Liver (tissue), 9 donors: ENCODE results near the gene GNB1L. TPM values are rescaled to one million over a fixed set of nuclear protein-coding genes. Genes with fewer than 3 reads are reported as not detected.

ENCODE experiments used
- DNase-seq: peaks from one replicate; pipeline ENCODE4 v3.0.0-alpha.2; 2017; ENCODE audit warnings: low spot score
- H3K27ac ChIP-seq, 2 donors: one replicate each; pipeline ENCODE4 v1.7.0; 2013; ENCODE audit warnings: inconsistent platforms in 2 of 2, low read length in 2 of 2, control low read depth in 1 of 2, low read depth in 1 of 2, mild to moderate bottlenecking in 1 of 2
- H3K27me3 ChIP-seq, 4 donors: one replicate each; pipeline versions ENCODE4 v1.6.1 to v1.7.0; 2013; ENCODE audit warnings: low read length in 3 of 4, inconsistent platforms in 1 of 4, mild to moderate bottlenecking in 1 of 4, moderate library complexity in 1 of 4; ENCODE audit not compliant: control insufficient read depth in 4 of 4, insufficient read depth in 4 of 4
- H3K36me3 ChIP-seq, 4 donors: one replicate each; pipeline versions ENCODE4 v1.6.1 to v1.7.0; 2013; ENCODE audit warnings: low read length in 3 of 4, mild to moderate bottlenecking in 3 of 4, low read depth in 1 of 4, moderate library complexity in 1 of 4; ENCODE audit not compliant: control insufficient read depth in 4 of 4, insufficient read depth in 3 of 4
- H3K4me1 ChIP-seq, 4 donors: one replicate each; pipeline versions ENCODE4 v1.6.1 to v1.7.0; 2013; ENCODE audit warnings: low read length in 3 of 4, mild to moderate bottlenecking in 3 of 4, moderate library complexity in 1 of 4; ENCODE audit not compliant: control insufficient read depth in 4 of 4, insufficient read depth in 4 of 4
- H3K4me3 ChIP-seq, 3 donors: one replicate each; pipeline versions ENCODE4 v1.6.1 to v1.7.0; 2013; ENCODE audit warnings: low read length in 3 of 3, control low read depth in 1 of 3, low read depth in 1 of 3, mild to moderate bottlenecking in 1 of 3
- H3K9ac ChIP-seq, 2 donors: one replicate each; pipeline ENCODE4 v1.7.0; 2013; ENCODE audit warnings: low read length in 2 of 2, mild to moderate bottlenecking in 2 of 2, moderate library complexity in 2 of 2, control low read depth in 1 of 2, low read depth in 1 of 2
- H3K9me3 ChIP-seq, 4 donors: one replicate each; pipeline versions ENCODE4 v1.6.1 to v1.7.0; 2013; ENCODE audit warnings: low read length in 3 of 4; ENCODE audit not compliant: control insufficient read depth in 4 of 4
- EGR1 ChIP-seq, 2 donors: IDR thresholded peaks; 2 replicates each; pipeline ENCODE4 v1.6.1; 2016 to 2018; ENCODE audit warnings: antibody characterized with exemption in 2 of 2, low read depth in 2 of 2
- FOXA1 ChIP-seq: IDR thresholded peaks from 2 replicates; pipeline ENCODE4 v1.6.1; 2016; ENCODE audit warnings: antibody characterized with exemption
- FOXA2 ChIP-seq: IDR thresholded peaks from 2 replicates; pipeline ENCODE4 v1.6.1; 2016; ENCODE audit warnings: antibody characterized with exemption
- GABPA ChIP-seq, 2 donors: IDR thresholded peaks in 1 of 2; conservative IDR thresholded peaks in 1 of 2; 2 replicates each; pipeline ENCODE4 v1.6.1; 2016; ENCODE audit warnings: antibody characterized with exemption in 2 of 2, mild to moderate bottlenecking in 1 of 2, moderate library complexity in 1 of 2
- HNF4A ChIP-seq, 2 donors: conservative IDR thresholded peaks; 2 replicates each; pipeline ENCODE4 v1.6.1; 2016; ENCODE audit warnings: antibody characterized with exemption in 2 of 2, mild to moderate bottlenecking in 2 of 2
- HNF4G ChIP-seq: IDR thresholded peaks from 2 replicates; pipeline ENCODE4 v1.6.1; 2016; ENCODE audit warnings: antibody characterized with exemption
- JUND ChIP-seq, 2 donors: IDR thresholded peaks; 2 replicates each; pipeline ENCODE4 v1.6.1; 2016; ENCODE audit warnings: antibody characterized with exemption in 2 of 2
- NR2F2 ChIP-seq: IDR thresholded peaks from 2 replicates; pipeline ENCODE4 v1.6.1; 2016; ENCODE audit warnings: antibody characterized with exemption
- RAD21 ChIP-seq, 2 donors: IDR thresholded peaks; 2 replicates each; pipeline ENCODE4 v1.6.1; 2016; ENCODE audit warnings: antibody characterized with exemption in 2 of 2, mild to moderate bottlenecking in 2 of 2
- RXRA ChIP-seq, 2 donors: IDR thresholded peaks; 2 replicates each; pipeline ENCODE4 v1.6.1; 2017 to 2018; ENCODE audit warnings: antibody characterized with exemption in 2 of 2, mild to moderate bottlenecking in 1 of 2
- SP1 ChIP-seq: IDR thresholded peaks from 2 replicates; pipeline ENCODE4 v1.6.1; 2018; ENCODE audit warnings: antibody characterized with exemption, mild to moderate bottlenecking
- TAF1 ChIP-seq: conservative IDR thresholded peaks from 2 replicates; pipeline ENCODE4 v1.6.1; 2016; ENCODE audit warnings: antibody characterized with exemption, mild to moderate bottlenecking
- YY1 ChIP-seq: IDR thresholded peaks from 2 replicates; pipeline ENCODE4 v1.6.1; 2016; ENCODE audit warnings: antibody characterized with exemption, mild to moderate bottlenecking
- WGBS: extraction: QIAGEN DNeasy Blood & Tissue Kit; methylation state at CpG from one replicate; pipeline ENCODE4 v1.1.7; 2013; 5-methylcytosine and 5-hydroxymethylcytosine counted together
- polyA plus RNA-seq, 2 donors: library from polyadenylated mRNA; stranded (reverse) in 1 of 2; unstranded in 1 of 2; fragments of 200-250 nt in 1 of 2; fragments of >200 nt in 1 of 2; fragmentation: Nextera tagmentation in 1 of 2; extraction: Ambion mirVana in 1 of 2; gene quantifications; one replicate each; pipeline versions ENCODE4 v1.2.1 to v1.2.3, GENCODE V29; 2013 to 2015
- total RNA-seq, 2 donors: library from RNA; depleted of rRNA; stranded (reverse); fragments of >200 nt; gene quantifications; one replicate each; pipeline ENCODE4 v1.2.3, GENCODE V29; 2014
- TF ChIP-seq, protein P1 (sequence below): IDR thresholded peaks from 2 replicates; pipeline ENCODE4 v1.6.1; 2016; ENCODE audit warnings: antibody characterized with exemption
- TF ChIP-seq, protein P2 (sequence below): IDR thresholded peaks from 2 replicates; pipeline ENCODE4 v1.6.1; 2016; ENCODE audit warnings: antibody characterized with exemption
- TF ChIP-seq, protein P3 (sequence below): IDR thresholded peaks from 2 replicates; pipeline ENCODE4 v1.6.1; 2016; ENCODE audit warnings: antibody characterized with exemption, mild to moderate bottlenecking
- TF ChIP-seq, protein P4 (sequence below): fragments of 150-350 bp; IDR thresholded peaks from 2 replicates; pipeline ENCODE4 v1.5.1; 2017; ENCODE audit warnings: improper control_type of control experiment, low read depth, low read length; ENCODE audit not compliant: missing input control
- TF ChIP-seq, protein P5 (sequence below): IDR thresholded peaks from 2 replicates; pipeline ENCODE4 v1.6.1; 2016; ENCODE audit warnings: antibody characterized with exemption
- donor health status: healthy.
- donor health status: healthy.
- donor health status: healthy.
- donor health status: healthy.
- donor health status: healthy.

Gene GNB1L
- total and polyA plus RNA-seq, 4 donors = 1.5 to 3.6 (median 1.9) TPM

DNA sequence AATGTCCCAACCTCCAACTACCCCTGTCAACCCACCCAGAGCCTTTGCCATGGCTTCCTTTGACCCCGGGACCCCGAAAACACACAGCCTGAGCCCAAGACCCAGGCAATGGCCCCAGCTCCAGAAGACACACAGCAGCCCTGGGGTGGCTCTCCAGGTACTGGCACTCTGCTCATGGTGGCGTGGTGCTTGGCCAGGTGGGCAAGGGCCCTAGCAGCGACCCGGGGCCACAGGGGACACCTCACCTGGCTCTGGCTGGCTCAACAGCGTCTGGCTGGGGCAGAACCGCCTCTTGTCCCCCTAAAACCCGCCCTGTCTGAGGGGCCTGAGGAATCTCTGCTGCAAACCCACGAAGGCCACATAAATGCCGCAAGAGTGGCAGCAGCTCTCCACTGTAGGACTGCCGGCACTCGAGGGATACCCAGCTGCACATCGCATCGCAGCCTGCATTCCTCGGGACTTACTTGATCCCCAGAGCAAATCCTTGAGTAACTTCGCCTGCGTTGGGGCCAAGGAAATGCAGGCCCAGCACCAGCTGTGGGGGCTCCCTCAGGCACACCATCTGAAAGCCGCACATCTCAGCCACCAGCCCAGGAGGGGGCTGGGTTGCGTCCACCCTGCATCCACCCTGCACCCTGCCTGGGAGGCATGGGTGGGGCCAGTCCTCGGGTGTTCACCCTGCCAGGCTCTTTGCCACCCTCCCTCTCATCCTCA is 23.1 kb upstream of the GNB1L start:
- no peaks in the 10 kb centered on the region for H3K4me1 ChIP-seq
- H3K9ac ChIP-seq = no peak overlapping the region
- no peak overlapping the region for H3K4me3 ChIP-seq
- no peak for DNase-seq
- no peaks in the 10 kb centered on the region for H3K9me3 ChIP-seq
- H3K27ac ChIP-seq = no peak overlapping the region
- no peaks in the 10 kb centered on the region for H3K27me3 ChIP-seq
- peaks cover 0 to 10% (median 3%) of the 10 kb centered on the region in 4 donors for H3K36me3 ChIP-seq
- TF ChIP-seq, protein P1, sequence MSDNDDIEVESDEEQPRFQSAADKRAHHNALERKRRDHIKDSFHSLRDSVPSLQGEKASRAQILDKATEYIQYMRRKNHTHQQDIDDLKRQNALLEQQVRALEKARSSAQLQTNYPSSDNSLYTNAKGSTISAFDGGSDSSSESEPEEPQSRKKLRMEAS = no peak
- TF ChIP-seq RXRA (IDR thresholded peaks at IDR 0.05) (no peak), TAF1 (no peak), SP1 (no peak), HNF4G (no peak), EGR1 (IDR thresholded peaks at IDR 0.05; ENCODE audit: low read depth in 2 of 2) (no peak), GABPA (IDR thresholded peaks at IDR 0.05 in 1 of 2, conservative IDR thresholded peaks at IDR 0.05 in 1 of 2) (no peak), RAD21 (IDR thresholded peaks at IDR 0.05) (no peak), FOXA2 (no peak), NR2F2 (no peak), HNF4A (conservative IDR thresholded peaks at IDR 0.05) (no peak), YY1 (no peak), JUND (IDR thresholded peaks at IDR 0.05) (no peak), FOXA1 (no peak)
- TF ChIP-seq, protein P2, sequence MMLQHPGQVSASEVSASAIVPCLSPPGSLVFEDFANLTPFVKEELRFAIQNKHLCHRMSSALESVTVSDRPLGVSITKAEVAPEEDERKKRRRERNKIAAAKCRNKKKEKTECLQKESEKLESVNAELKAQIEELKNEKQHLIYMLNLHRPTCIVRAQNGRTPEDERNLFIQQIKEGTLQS = no peak
- TF ChIP-seq, protein P3, sequence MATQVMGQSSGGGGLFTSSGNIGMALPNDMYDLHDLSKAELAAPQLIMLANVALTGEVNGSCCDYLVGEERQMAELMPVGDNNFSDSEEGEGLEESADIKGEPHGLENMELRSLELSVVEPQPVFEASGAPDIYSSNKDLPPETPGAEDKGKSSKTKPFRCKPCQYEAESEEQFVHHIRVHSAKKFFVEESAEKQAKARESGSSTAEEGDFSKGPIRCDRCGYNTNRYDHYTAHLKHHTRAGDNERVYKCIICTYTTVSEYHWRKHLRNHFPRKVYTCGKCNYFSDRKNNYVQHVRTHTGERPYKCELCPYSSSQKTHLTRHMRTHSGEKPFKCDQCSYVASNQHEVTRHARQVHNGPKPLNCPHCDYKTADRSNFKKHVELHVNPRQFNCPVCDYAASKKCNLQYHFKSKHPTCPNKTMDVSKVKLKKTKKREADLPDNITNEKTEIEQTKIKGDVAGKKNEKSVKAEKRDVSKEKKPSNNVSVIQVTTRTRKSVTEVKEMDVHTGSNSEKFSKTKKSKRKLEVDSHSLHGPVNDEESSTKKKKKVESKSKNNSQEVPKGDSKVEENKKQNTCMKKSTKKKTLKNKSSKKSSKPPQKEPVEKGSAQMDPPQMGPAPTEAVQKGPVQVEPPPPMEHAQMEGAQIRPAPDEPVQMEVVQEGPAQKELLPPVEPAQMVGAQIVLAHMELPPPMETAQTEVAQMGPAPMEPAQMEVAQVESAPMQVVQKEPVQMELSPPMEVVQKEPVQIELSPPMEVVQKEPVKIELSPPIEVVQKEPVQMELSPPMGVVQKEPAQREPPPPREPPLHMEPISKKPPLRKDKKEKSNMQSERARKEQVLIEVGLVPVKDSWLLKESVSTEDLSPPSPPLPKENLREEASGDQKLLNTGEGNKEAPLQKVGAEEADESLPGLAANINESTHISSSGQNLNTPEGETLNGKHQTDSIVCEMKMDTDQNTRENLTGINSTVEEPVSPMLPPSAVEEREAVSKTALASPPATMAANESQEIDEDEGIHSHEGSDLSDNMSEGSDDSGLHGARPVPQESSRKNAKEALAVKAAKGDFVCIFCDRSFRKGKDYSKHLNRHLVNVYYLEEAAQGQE = no peak
- TF ChIP-seq, protein P4, sequence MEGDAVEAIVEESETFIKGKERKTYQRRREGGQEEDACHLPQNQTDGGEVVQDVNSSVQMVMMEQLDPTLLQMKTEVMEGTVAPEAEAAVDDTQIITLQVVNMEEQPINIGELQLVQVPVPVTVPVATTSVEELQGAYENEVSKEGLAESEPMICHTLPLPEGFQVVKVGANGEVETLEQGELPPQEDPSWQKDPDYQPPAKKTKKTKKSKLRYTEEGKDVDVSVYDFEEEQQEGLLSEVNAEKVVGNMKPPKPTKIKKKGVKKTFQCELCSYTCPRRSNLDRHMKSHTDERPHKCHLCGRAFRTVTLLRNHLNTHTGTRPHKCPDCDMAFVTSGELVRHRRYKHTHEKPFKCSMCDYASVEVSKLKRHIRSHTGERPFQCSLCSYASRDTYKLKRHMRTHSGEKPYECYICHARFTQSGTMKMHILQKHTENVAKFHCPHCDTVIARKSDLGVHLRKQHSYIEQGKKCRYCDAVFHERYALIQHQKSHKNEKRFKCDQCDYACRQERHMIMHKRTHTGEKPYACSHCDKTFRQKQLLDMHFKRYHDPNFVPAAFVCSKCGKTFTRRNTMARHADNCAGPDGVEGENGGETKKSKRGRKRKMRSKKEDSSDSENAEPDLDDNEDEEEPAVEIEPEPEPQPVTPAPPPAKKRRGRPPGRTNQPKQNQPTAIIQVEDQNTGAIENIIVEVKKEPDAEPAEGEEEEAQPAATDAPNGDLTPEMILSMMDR = no peak
- TF ChIP-seq, protein P5, sequence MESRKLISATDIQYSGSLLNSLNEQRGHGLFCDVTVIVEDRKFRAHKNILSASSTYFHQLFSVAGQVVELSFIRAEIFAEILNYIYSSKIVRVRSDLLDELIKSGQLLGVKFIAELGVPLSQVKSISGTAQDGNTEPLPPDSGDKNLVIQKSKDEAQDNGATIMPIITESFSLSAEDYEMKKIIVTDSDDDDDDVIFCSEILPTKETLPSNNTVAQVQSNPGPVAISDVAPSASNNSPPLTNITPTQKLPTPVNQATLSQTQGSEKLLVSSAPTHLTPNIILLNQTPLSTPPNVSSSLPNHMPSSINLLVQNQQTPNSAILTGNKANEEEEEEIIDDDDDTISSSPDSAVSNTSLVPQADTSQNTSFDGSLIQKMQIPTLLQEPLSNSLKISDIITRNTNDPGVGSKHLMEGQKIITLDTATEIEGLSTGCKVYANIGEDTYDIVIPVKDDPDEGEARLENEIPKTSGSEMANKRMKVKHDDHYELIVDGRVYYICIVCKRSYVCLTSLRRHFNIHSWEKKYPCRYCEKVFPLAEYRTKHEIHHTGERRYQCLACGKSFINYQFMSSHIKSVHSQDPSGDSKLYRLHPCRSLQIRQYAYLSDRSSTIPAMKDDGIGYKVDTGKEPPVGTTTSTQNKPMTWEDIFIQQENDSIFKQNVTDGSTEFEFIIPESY = no peak
- WGBS = 96% methylated on average over 20 of the region's 20 CpGs
